Pulmonary artery endothelial cell (primary cell): Measurements from ENCODE around the gene LRRN2. TPM values are rescaled to one million over a fixed set of nuclear protein-coding genes. Genes with fewer than 3 reads are reported as not detected.
"Not testable (repeated sequence)": the region's sequence is repeated elsewhere in the genome, so short reads cannot be mapped to it uniquely, and the experiment has no call there.

Experiments
- DNase-seq: peaks from one replicate; pipeline ENCODE4 v3.0.0-alpha.2; 2011; ENCODE audit warnings: low read depth, low spot score
- total RNA-seq: library from RNA; depleted of rRNA; stranded (reverse); fragments of >200 nt; gene quantifications from 2 replicates; pipeline ENCODE4 v1.2.3, GENCODE V29; 2014

Gene LRRN2
- total RNA-seq, result not detected in 2 replicates

- DNase-seq, result no peak
Observed at GRCh38 chr1:204685236-204686006, at the start of gene LRRN2. LRRN2 (minus strand) TSS chr1:204685738; CDS start chr1:204619992, 65,746 bp downstream.

DNA sequence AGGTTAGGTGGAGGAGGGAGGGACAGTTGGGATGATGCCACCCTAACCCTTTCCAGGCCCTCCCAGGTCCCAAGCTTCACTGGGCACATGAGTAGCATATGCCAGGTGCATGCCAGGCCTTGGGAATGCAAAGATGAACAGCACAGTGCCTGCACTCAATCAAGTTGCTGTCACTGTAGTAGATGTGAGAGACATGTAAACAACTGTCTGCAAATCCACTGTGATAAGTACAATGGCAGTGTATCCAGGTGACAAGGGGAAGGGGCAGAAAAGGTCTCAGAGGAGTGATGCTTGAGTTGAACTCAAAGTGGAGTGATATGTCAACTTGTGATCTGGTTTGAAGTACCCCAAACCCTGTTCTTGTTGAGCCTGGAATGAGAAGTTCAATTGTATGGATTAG, 49.5 kb upstream of the LRRN2 start:
- no peak for DNase-seq

DNA sequence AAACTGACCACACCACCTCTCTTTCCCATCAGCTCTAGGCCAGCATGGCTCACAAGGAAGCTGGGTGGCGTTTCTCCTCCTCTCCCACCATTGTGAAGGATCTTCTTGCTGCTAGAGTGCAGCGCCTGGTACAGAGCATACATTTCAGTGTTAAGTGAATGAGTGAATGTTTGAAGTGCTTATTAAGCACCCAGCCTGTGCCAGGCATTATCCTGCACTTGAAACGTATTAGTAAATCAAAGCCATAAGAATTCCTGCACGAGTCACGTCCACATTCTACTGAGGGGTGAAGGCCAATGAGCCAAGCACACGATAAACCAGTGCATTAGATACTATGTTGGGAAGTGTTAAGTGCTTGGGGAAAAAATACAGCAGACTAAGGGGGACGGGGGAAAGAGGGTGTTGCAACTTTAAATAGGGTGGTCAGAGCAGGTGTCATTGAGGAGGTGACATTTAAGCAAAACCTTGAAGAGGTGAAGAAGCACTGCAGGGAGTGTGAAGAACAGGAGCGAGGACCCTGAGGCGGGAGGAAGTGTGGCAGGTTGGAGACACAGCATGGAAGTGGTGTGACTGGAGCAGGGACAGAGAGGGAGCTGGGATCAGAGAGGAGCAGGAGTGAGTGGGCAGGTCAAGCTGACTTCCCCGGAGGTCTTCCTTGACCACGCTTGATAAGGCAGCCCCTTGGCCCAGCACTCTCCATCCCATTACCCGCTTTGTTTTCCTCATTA, 48.5 kb upstream of the LRRN2 start:
- DNase-seq, result no peak

DNA sequence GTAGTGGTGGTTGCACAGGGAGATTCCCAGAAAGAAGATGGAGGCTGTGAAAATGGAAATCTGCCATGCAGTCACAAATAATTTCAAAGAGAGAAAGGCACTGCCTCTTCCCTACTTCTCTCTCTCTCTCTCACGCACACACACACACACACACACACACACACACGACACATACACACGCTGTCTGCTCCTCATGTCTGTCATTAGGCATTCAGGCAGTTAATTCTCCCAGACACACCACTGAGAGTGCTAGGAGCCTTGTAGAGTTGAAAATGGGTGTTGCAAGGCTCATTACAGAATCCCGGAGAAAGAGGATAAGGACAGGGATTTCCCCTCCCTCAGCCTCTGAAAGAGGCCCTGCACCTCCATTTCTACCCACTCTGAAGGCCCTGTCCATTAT, 47.8 kb upstream of the LRRN2 start:
- DNase-seq, result no peak

DNA sequence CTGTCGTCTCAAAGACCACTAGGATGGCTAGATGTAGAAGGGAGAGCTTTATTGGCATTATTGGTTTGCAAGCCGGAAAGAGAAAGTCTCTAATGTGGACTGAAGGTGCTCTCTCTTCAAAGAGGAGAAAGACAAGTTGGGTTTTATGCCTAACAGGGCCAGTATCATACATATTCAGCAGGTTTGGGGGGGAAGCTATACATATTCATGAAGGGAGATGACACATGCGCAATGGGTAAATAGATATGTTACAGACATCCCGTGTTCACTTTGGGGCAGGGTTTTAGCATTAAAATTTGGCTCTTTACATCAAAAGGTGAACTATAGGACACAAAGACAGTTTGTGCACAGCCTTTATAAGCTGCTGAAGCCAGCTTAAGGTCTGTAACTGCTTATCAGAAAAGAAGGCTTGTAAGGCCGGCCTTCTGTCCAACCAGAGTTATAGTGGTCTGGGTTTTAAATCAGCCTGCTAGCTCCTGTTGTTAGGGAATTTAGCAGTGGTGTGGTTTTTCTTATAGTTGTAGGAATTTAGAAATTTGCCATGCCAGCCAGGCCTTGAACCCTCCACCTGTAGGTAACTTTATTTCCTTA, 46.5 kb upstream of the LRRN2 start:
- no peak for DNase-seq

GRCh38 chr1:204731509-204731908, 46.0 kb upstream of the LRRN2 start:
- DNase-seq, result no peak

DNA sequence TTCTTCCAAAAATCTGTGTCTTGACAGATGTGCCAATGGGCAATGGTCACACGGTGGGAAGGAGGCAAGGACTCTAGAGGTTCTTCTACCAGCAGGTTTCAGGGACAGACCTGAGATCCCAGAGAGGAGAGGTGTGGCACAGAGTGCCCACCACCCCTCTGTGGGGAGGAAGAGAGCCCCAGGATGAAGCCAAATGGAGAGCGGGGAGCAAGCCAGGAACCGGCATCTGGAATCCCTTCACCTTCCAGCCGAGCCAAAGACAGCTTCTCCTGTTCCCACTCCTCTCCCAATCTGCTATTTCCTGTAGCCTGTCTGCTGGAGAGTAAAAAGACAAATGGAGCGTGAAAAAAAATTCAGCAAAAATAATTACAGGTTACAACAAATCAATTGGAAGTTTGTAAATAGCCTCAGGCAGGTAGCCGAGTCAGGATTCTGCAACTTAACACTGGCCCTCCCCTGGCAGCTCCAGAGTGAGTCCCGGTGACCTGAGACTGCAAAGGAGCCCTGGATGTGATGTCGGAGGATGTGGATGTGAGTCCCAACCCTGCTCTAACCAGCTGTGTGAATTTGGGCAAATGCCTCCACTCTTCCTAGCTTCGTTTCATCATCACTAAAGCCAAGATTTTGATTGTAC, 45.4 kb upstream of the LRRN2 start:
- DNase-seq, result no peak

GRCh38 chr1:204729516-204729915, 44.0 kb upstream of the LRRN2 start:
- no peak for DNase-seq

DNA sequence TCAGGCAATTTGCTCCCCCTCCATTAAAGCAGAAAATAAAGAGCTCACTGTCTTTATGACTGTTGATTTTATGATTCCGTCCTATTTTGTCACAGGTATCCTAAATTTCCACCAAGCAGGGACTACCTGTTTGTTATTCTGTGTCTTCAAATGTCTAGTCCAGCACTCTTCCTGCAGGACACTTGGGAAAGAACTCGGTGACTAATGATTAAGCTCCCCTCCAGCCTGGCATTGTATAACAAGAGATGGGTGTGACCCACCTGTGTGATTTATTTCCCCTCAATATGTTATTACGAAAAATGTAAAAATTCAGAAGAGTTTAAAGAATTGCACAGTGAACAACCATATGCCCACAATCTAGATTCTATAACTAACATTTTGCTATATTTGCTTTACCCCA, 42.9 kb upstream of the LRRN2 start:
- DNase-seq, result no peak

GRCh38 chr1:204728045-204728444, 42.5 kb upstream of the LRRN2 start:
- no peak for DNase-seq

GRCh38 chr1:204727438-204727837, 41.9 kb upstream of the LRRN2 start:
- not testable (repeated sequence) for DNase-seq

DNA sequence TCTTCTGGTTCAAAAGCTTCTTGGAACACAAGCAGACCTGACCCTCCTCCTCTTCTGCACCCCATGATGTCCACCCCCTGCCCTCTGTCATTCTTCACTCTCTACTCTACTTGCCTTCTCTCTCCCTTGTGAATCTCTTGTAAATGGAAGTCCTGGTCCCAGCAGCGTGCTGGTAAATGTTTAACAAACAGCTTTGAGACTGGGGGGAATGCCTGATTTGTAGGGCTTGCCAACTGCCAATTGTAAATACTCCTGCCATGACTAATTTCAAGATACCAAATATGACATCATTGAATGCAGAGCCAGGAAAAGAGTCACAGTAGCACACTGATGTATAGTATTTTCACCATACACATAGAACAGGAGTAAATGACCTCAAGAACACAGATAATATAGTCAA, 40.9 kb upstream of the LRRN2 start:
- DNase-seq, result no peak

DNA sequence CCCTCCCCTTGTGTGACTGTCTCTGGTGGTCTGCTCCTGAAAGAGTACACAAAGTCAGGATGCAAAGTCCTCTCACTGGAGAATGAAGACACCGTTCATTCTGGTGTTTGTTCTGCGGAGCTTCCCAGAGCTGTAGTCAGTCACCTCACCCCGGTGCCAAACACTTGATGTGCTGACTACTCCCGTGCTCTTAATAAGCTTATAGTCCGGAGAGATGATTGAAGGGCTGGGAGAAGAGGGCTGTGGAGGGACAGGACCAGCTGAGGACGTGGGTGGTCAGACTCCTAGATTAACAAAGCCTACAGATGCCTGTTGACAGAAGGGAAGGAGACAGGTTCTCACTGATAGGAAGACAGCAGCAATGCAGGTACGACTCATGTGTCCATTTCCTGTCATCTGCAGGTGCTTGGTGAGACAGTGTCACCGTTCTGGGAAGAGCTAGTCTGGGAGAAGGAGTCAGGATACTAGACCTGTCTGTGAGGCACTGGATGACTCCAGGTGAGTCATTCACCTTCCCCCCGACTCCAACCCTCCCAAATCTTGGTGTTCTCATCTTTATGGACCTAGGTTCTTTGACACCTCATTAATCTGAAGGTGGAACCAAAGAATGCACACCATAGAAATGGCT, 40.4 kb upstream of the LRRN2 start:
- no peak for DNase-seq

DNA sequence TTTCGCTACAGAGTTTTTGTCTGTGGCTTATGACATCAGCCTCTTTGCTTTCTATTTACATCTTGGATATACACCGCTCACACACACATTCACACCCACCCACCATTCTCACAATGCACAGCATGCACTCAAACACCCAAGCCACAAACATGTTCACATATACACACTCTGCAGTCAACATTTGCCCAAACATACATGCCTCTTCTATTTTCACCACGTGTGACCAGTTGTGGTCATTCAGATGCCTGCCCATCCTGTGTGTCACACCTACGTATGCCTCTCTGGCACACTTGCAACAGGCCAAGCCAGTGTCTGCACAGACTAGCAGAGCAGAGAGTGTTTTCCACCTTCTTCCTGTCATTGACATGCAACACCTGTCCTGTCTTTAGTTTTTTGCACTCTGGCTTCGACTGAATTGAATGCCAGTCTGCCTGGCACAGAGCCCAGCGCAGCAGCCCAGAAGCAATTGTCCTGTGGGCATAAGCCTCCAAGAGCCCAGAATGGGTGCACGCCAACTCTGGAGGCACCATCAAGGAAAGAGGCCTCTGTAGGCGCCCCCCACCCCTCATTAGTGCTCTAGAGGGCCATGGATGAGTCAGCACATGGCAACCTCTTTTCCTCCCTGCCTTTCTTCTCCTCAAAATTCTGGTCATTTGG, 37.7 kb upstream of the LRRN2 start:
- no peak for DNase-seq

- DNase-seq, result no peak
Observed at GRCh38 chr1:204721373-204722055, 36.0 kb upstream of the LRRN2 start.

DNA sequence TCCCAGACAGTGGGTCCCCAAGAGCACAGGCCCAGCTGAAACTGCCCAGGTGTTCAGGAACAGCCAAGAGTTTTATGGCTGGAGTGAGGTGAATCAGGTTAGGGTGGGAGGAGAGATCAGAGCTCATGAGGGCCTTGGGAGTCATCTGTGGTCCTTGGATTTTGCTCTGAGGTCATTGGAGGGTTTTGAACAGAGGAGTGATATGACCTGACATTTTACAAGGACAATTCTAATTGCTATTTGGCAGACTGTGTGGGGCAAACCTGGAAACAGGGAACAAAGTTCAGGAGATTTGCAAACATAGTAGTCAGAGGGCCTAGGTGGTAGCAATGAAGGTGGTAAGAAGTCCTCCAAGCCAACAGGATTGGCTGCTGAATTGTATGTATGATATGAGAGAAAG, 31.1 kb upstream of the LRRN2 start:
- no peak for DNase-seq

DNA sequence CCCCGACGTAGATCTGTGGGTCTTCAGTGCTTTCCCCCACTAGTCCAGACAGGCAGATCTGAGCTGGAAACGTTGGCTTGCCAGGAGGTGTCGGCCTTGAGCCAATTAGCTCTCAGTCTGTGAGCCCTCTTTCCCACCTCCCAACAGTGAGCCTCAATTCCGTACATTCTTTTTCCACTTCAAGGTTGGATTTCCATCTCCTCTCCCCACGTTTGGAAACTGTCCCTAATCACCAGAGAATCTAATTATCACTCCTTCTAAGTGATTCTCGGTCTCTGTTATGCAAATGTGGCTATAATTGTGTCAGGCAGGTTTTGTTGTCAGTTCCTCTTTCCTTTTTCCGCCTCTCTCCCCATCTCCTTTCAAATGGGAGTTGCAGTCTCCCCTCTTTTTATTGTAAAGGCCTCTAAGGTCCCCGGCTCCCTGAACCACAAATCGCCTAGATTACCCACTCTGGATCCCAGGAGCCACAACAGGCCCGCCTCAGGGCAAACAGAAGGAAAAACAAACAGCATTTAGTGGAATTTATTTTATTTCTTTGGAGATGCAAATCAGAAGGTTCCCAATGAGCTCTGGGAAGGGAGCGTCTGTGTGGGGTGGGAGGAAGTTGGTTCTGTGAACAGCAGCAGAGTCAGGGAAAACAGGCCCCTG, 29.4 kb upstream of the LRRN2 start:
- DNase-seq, result no peak

- no peak for DNase-seq
Observed at GRCh38 chr1:204714194-204714860, 28.8 kb upstream of the LRRN2 start.

- DNase-seq, result no peak
Observed at GRCh38 chr1:204713541-204713940, 28.0 kb upstream of the LRRN2 start.
